IPS-15b (cell line): ENCODE measurements around the gene POU6F2.

Source experiments
- H3K27me3 ChIP-seq: one replicate; pipeline ENCODE4 v1.6.1; 2013; ENCODE audit warnings: low read length; ENCODE audit not compliant: control insufficient read depth, insufficient read depth
- H3K36me3 ChIP-seq: one replicate; pipeline ENCODE4 v1.6.1; 2013; ENCODE audit warnings: low read length; ENCODE audit not compliant: control insufficient read depth, insufficient read depth
- H3K4me1 ChIP-seq: one replicate; pipeline ENCODE4 v1.6.1; 2013; ENCODE audit warnings: mild to moderate bottlenecking, low read length; ENCODE audit not compliant: control insufficient read depth, insufficient read depth
- H3K4me3 ChIP-seq: one replicate; pipeline ENCODE4 v1.5.1; 2013; ENCODE audit warnings: low read depth, low read length
- H3K9ac ChIP-seq: one replicate; pipeline ENCODE4 v1.6.1; 2013; ENCODE audit warnings: low read depth, mild to moderate bottlenecking, low read length
- H3K9me3 ChIP-seq: one replicate; pipeline ENCODE4 v1.6.1; 2013; ENCODE audit warnings: mild to moderate bottlenecking, low read length; ENCODE audit not compliant: control insufficient read depth, insufficient read depth

The POU6F2 gene

DNA sequence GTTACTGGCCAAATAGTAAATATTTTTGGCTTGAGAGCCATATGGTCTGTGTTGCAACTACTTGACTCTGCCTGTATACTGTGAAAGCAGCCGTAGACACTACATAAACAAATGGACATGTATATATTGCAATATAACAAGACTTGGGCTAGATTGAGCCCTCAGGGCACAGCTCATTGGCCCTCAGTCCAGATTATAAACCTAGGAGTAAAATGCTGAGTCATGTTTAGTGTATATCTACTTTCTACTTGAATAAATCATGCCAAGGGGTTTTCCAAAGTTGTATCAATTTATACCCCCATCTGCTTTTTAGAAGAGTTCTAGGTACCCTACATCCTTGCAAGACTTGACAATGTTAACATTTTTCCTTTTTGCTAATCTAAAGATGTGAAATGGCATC, 27.4 kb upstream of the POU6F2 start:
- H3K27me3 ChIP-seq, result no peaks in the 10 kb centered on the region

GRCh38 chr7:38951213-38951612, 26.5 kb upstream of the POU6F2 start:
- no peaks in the 10 kb centered on the region for H3K36me3 ChIP-seq
- no peaks in the 10 kb centered on the region for H3K9me3 ChIP-seq

More for the DNA sequence above, 27.4 kb upstream of the POU6F2 start:
- H3K9ac ChIP-seq, result no peak overlapping the region
- no peak overlapping the region for H3K4me3 ChIP-seq
- H3K36me3 ChIP-seq, result no peaks in the 10 kb centered on the region
- H3K4me1 ChIP-seq, result no peaks in the 10 kb centered on the region
- H3K9me3 ChIP-seq, result no peaks in the 10 kb centered on the region

GRCh38 chr7:38953227-38953626, 24.5 kb upstream of the POU6F2 start:
- no peaks in the 10 kb centered on the region for H3K9me3 ChIP-seq
- H3K4me1 ChIP-seq, result no peaks in the 10 kb centered on the region
- no peaks in the 10 kb centered on the region for H3K27me3 ChIP-seq
- H3K4me3 ChIP-seq, result no peak overlapping the region
- no peaks in the 10 kb centered on the region for H3K36me3 ChIP-seq
- H3K9ac ChIP-seq, result no peak overlapping the region

More at GRCh38 chr7:38951213-38951612, 26.5 kb upstream of the POU6F2 start:
- H3K4me3 ChIP-seq, result no peak overlapping the region
- no peaks in the 10 kb centered on the region for H3K4me1 ChIP-seq
- H3K27me3 ChIP-seq, result no peaks in the 10 kb centered on the region
- H3K9ac ChIP-seq, result no peak overlapping the region

- H3K36me3 ChIP-seq, result no peaks in the 10 kb centered on the region
- no peak overlapping the region for H3K4me3 ChIP-seq
- no peaks in the 10 kb centered on the region for H3K9me3 ChIP-seq
- H3K27me3 ChIP-seq, result no peaks in the 10 kb centered on the region
- H3K9ac ChIP-seq, result no peak overlapping the region
- H3K4me1 ChIP-seq, result no peaks in the 10 kb centered on the region
These were observed 23.7 kb upstream of the POU6F2 start for GRCh38 chr7:38953971-38954370.

- no peaks in the 10 kb centered on the region for H3K27me3 ChIP-seq
- H3K4me3 ChIP-seq, result no peak overlapping the region
- H3K36me3 ChIP-seq, result no peaks in the 10 kb centered on the region
- no peaks in the 10 kb centered on the region for H3K4me1 ChIP-seq
- H3K9ac ChIP-seq, result no peak overlapping the region
- no peaks in the 10 kb centered on the region for H3K9me3 ChIP-seq
These were observed 21.8 kb upstream of the POU6F2 start for GRCh38 chr7:38955892-38956291.

DNA sequence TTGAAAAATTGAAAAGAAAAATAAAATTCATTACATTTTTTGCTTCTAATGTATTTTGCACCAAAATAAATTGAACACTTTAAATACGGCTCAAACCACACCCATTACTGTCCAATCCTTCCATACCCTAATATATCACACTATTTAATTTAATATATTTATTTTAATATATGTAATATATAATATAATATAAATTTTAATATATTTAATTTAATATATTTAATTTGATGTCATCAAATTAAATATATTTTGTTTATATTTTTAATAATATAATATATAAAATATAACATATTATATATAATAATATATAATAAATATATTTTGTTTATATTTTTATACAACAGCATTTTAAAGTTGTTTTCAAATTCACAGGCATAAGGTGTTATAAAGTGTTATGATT, 15.7 kb upstream of the POU6F2 start:
- Histone ChIP-seq H3K36me3 (no peaks in the 10 kb centered on the region), H3K9ac (no peak overlapping the region), H3K4me1 (no peaks in the 10 kb centered on the region), H3K27me3 (no peaks in the 10 kb centered on the region), H3K9me3 (no peaks in the 10 kb centered on the region), H3K4me3 (no peak overlapping the region)

DNA sequence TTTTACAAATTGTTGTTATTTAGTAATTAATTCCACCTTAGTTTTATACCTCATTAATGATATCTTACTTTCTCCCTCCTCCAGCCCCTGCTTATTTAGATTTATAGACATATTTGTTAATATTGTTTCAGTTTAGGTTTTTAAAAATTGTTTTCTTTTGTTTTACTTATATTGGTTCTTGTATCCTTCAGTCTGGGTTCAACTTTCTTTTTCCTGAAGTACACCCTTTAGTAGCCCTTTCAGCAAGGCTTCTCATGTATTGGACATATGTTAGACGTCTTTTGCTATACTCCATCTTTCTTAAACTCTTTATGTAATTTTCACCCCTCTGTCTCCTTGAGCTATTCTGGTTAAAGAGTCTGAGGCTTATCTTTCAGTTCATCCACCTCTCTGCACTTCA, 12.8 kb upstream of the POU6F2 start:
- H3K4me3 ChIP-seq, result no peak overlapping the region
- H3K4me1 ChIP-seq, result no peaks in the 10 kb centered on the region
- H3K27me3 ChIP-seq, result no peaks in the 10 kb centered on the region

GRCh38 chr7:38973760-38974159, 3.9 kb upstream of the POU6F2 start:
- no peak overlapping the region for H3K4me3 ChIP-seq
- H3K4me1 ChIP-seq, result peaks cover 5% of the 10 kb centered on the region
- H3K9me3 ChIP-seq, result no peaks in the 10 kb centered on the region
- peaks cover 5% of the 10 kb centered on the region for H3K27me3 ChIP-seq
- no peak overlapping the region for H3K9ac ChIP-seq
- no peaks in the 10 kb centered on the region for H3K36me3 ChIP-seq

More for the DNA sequence above, 12.8 kb upstream of the POU6F2 start:
- Histone ChIP-seq H3K36me3 (no peaks in the 10 kb centered on the region), H3K9me3 (no peaks in the 10 kb centered on the region), H3K9ac (no peak overlapping the region)

DNA sequence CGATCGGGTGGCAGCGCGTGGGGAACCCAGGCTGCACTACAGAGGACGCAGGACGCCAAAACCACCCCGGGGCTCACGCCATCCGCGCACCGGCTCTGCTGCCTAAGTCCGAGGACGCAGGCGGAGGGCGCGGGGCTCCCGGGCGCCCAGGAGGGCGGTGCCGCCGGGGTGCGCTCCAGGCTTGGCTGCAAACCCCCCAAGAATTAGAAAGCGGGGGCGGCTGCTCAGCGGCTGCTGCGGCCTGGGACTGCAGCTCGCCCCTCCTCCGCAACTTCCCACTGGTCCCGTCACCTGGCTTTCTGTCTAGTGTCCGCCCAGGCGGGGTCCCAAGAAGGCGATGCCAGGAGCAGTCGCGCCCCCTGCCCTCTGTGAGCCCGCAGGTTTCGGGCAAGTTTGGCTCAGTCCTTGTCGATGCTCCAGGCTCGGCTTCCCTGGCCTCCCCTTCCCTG, 1.7 kb upstream of the POU6F2 start:
- H3K36me3 ChIP-seq, result no peaks in the 10 kb centered on the region
- no peaks in the 10 kb centered on the region for H3K9me3 ChIP-seq
- H3K9ac ChIP-seq, result no peak overlapping the region
- H3K27me3 ChIP-seq, result peaks cover 5% of the 10 kb centered on the region
- H3K4me3 ChIP-seq, result peak overlapping the region; percentile 37
- H3K4me1 ChIP-seq, result peaks cover 7% of the 10 kb centered on the region

DNA sequence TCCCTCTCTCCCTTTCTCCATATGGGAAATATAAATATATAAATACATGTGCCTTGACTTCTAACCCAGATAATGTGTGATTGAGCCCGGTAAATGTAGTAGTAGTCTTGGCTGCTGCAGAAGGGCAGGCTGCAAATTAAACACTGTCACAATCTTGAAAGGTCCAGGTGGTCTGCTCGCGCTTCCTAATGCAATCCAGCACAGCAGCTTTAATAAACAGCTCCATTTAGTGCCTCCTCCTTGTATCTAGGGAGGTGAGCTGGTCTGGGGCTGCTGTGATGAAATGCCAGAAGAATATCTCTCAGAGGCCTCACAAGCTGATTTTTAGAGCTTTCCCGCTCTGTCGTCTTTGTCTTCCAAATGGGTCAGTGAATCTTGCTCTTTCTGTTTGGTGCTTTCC, 782 bp downstream of the POU6F2 start:
- peaks cover 5% of the 10 kb centered on the region for H3K27me3 ChIP-seq
- no peaks in the 10 kb centered on the region for H3K9me3 ChIP-seq
- H3K4me1 ChIP-seq, result peaks cover 7% of the 10 kb centered on the region
- H3K9ac ChIP-seq, result peak overlapping the region; percentile 18
- H3K4me3 ChIP-seq, result peak overlapping the region; percentile 9
- no peaks in the 10 kb centered on the region for H3K36me3 ChIP-seq

GRCh38 chr7:38992203-38992602, 14.5 kb downstream of the POU6F2 start:
- Histone ChIP-seq H3K36me3 (no peaks in the 10 kb centered on the region), H3K9me3 (no peaks in the 10 kb centered on the region), H3K9ac (no peak overlapping the region), H3K27me3 (no peaks in the 10 kb centered on the region), H3K4me3 (no peak overlapping the region), H3K4me1 (no peaks in the 10 kb centered on the region)

- Histone ChIP-seq H3K9me3 (no peaks in the 10 kb centered on the region), H3K9ac (no peak overlapping the region), H3K27me3 (no peaks in the 10 kb centered on the region), H3K4me1 (no peaks in the 10 kb centered on the region), H3K36me3 (no peaks in the 10 kb centered on the region), H3K4me3 (no peak overlapping the region)
These were observed 23.9 kb downstream of the POU6F2 start for GRCh38 chr7:39001595-39001994.

DNA sequence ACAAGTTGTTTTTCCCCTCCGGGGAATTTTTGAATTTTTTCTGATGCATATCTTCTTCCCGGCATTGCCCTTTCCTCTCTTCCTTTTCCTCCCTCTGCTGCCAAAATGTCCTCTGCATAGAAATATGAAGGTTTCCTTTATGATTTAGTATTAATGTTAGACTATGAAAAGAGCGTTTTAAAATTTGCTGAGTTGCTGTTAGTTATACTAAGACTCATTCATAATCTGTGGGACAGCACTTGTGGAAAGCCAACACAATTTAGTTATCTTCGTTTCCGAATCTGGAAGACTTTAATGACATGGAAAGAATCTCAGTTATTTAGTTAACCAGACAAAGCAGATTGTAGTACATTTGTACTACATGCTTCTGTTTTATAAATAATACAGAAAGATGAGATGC, 25.0 kb downstream of the POU6F2 start:
- H3K9ac ChIP-seq, result no peak overlapping the region
- no peaks in the 10 kb centered on the region for H3K27me3 ChIP-seq
- no peak overlapping the region for H3K4me3 ChIP-seq
- no peaks in the 10 kb centered on the region for H3K36me3 ChIP-seq
- H3K4me1 ChIP-seq, result no peaks in the 10 kb centered on the region
- no peaks in the 10 kb centered on the region for H3K9me3 ChIP-seq
